Gastrocnemius medialis (tissue), 4 donors: ENCODE results near the gene PTPN11. TPM values are rescaled to one million over a fixed set of nuclear protein-coding genes. Genes with fewer than 3 reads are reported as not detected.
"Not testable (repeated sequence)": the region's sequence is repeated elsewhere in the genome, so short reads cannot be mapped to it uniquely, and the experiment has no call there.

Experiments
- ATAC-seq, 2 donors: fragments of 150-250 bp; one replicate each; pipeline ENCODE4 v1.9.1; 2016
- DNase-seq, 2 donors: peaks; one replicate each; pipeline ENCODE4 v3.0.0-alpha.2; 2019
- H3K27ac ChIP-seq, 4 donors: fragments of 200-600 bp; sonication (generic); 1 replicate in 1 of 4; 2 replicates in 3 of 4; pipeline ENCODE4 v1.5.1; 2016 to 2018; ENCODE audit warnings: mild to moderate bottlenecking in 2 of 4, moderate library complexity in 1 of 4
- H3K27me3 ChIP-seq, 3 donors: fragments of 200-600 bp; sonication (generic) in 2 of 3; 1 replicate in 1 of 3; 2 replicates in 2 of 3; pipeline versions ENCODE4 v1.5.1 to v1.6.0; 2016 to 2019; ENCODE audit warnings: mild to moderate bottlenecking in 1 of 3, moderate library complexity in 1 of 3
- H3K36me3 ChIP-seq, 2 donors: fragments of 200-600 bp; sonication (generic) in 1 of 2; one replicate each; pipeline ENCODE4 v1.5.1; 2017 to 2018
- H3K4me1 ChIP-seq, 2 donors: fragments of 200-600 bp; sonication (generic) in 1 of 2; one replicate each; pipeline ENCODE4 v1.5.1; 2016 to 2017; ENCODE audit warnings: mild to moderate bottlenecking in 2 of 2
- H3K4me3 ChIP-seq, 4 donors: fragments of 200-600 bp; sonication (generic) in 3 of 4; 1 replicate in 1 of 4; 2 replicates in 3 of 4; pipeline ENCODE4 v1.5.1; 2016 to 2019; ENCODE audit warnings: mild to moderate bottlenecking in 2 of 4
- H3K9me3 ChIP-seq, 3 donors: fragments of 200-600 bp; sonication (generic) in 2 of 3; 1 replicate in 1 of 3; 2 replicates in 2 of 3; pipeline ENCODE4 v1.5.1; 2016 to 2019
- CTCF ChIP-seq, 5 experiments: fragments of 450-650 bp in 3 of 5; fragments of 200-600 bp in 2 of 5; sonication (generic) in 2 of 5; IDR thresholded peaks in 4 of 5; conservative IDR thresholded peaks in 1 of 5; 1 replicate in 4 of 5; 2 replicates in 1 of 5; pipeline ENCODE4 v1.5.1; 2016 to 2019; ENCODE audit warnings: antibody characterized with exemption in 5 of 5, mild to moderate bottlenecking in 3 of 5, moderate library complexity in 3 of 5
- POLR2A ChIP-seq, 2 donors: fragments of 450-650 bp; IDR thresholded peaks; one replicate each; pipeline ENCODE4 v1.6.1; 2017; ENCODE audit warnings: antibody characterized with exemption in 2 of 2, mild to moderate bottlenecking in 2 of 2, moderate library complexity in 2 of 2
- in situ Hi-C, 4 donors: fragments of 200-750 bp; cut with MboI; loops; one replicate each; pipeline versions ENCODE4 v1.15.0 to v1.8.0; 2017; ENCODE audit warnings: low sequenced_read_pairs in 4 of 4
- intact Hi-C: fragments of 100-400 bp; cut with DNase I; formaldehyde crosslinking; loops from one replicate; pipeline ENCODE4 v1.15.1; 2023; ENCODE audit warnings: low total_unique reads
- total RNA-seq, 4 donors: library from RNA; depleted of rRNA; stranded (reverse); fragments of >200 nt; gene quantifications; one replicate each; pipeline versions ENCODE4 v1.1.0 to v1.2.3, GENCODE V29; 2016

The PTPN11 gene
- total RNA-seq, 4 donors from 2014 or later, result 112 to 235 (median 163) TPM

- Histone ChIP-seq H3K27ac (no peak overlapping the region), H3K27me3 (no peaks in the 10 kb centered on the region)
Observed at GRCh38 chr12:112443916-112444315, 25.2 kb downstream of the PTPN11 start.

GRCh38 chr12:112446008-112446725, 27.4 kb downstream of the PTPN11 start:
- DNase-seq, result no peak
- Histone ChIP-seq H3K36me3 (peaks cover 0 to 50% of the 10 kb centered on the region in 2 donors), H3K9me3 (no peaks in the 10 kb centered on the region), H3K4me3 (no peak overlapping the region), H3K27me3 (no peaks in the 10 kb centered on the region), H3K4me1 (peaks cover 4 to 5% of the 10 kb centered on the region in 2 donors), H3K27ac (no peak overlapping the region)
- intact Hi-C loops (no loop called here), in situ Hi-C loops (no loop called here)
- TF ChIP-seq POLR2A (IDR thresholded peaks at IDR 0.05), result no peak
- no peak for TF ChIP-seq CTCF (IDR thresholded peaks at IDR 0.05 in 4 of 5, conservative IDR thresholded peaks at IDR 0.05 in 1 of 5)
- no peak for ATAC-seq

More at GRCh38 chr12:112443916-112444315, 25.2 kb downstream of the PTPN11 start:
- ATAC-seq, result no peak
- H3K36me3 ChIP-seq, result peaks cover 0 to 27% of the 10 kb centered on the region in 2 donors
- no peaks in the 10 kb centered on the region for H3K9me3 ChIP-seq
- H3K4me1 ChIP-seq, result peaks cover 4 to 5% of the 10 kb centered on the region in 2 donors
- H3K4me3 ChIP-seq, result no peak overlapping the region
- in situ Hi-C loops, result no loop called here
- intact Hi-C loops, result no loop called here
- no peak for DNase-seq
- TF ChIP-seq POLR2A (IDR thresholded peaks at IDR 0.05) (no peak), CTCF (IDR thresholded peaks at IDR 0.05 in 4 of 5, conservative IDR thresholded peaks at IDR 0.05 in 1 of 5) (no peak)

GRCh38 chr12:112447106-112447505, 28.4 kb downstream of the PTPN11 start:
- intact Hi-C loops (no loop called here), in situ Hi-C loops (no loop called here)
- Histone ChIP-seq H3K27ac (no peak overlapping the region), H3K4me1 (peaks cover 4 to 5% of the 10 kb centered on the region in 2 donors), H3K9me3 (no peaks in the 10 kb centered on the region), H3K36me3 (peaks cover 0 to 58% of the 10 kb centered on the region in 2 donors), H3K27me3 (no peaks in the 10 kb centered on the region), H3K4me3 (no peak overlapping the region)
- ATAC-seq (no peak), DNase-seq (no peak)
- TF ChIP-seq POLR2A (IDR thresholded peaks at IDR 0.05), result no peak
- no peak for TF ChIP-seq CTCF (IDR thresholded peaks at IDR 0.05 in 4 of 5, conservative IDR thresholded peaks at IDR 0.05 in 1 of 5)

DNA sequence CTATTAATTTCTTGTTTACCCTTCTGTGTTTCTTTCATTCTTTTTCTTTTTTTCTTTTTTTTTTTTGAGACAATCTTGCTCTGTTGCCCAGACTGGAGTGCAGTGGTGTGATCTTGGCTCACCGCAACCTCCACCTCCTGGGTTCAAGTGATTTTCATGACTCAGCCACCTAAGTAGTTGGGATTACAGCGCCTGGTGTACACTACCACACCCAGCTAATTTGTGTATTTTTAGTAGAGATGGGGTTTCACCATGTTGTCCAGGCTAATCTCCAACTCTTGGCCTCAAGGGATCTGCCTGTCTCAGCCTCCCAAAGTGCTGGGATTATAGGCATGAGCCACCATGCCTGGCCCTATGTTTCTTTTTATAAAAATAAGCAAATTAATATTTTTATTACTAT, 29.4 kb downstream of the PTPN11 start:
- in situ Hi-C loops, H3K4me3 ChIP-seq, H3K9me3 ChIP-seq, H3K4me1 ChIP-seq, H3K27me3 ChIP-seq, intact Hi-C loops: not testable (repeated sequence)
- DNase-seq (peak; percentile 4 to 16), ATAC-seq (peak; percentile 47 to 49)
- Histone ChIP-seq H3K27ac (peak overlapping the region in 1 of 4 donors; percentile 12), H3K36me3 (peaks cover 0 to 61% of the 10 kb centered on the region in 2 donors)

- Histone ChIP-seq H3K4me3 (no peak overlapping the region), H3K27ac (no peak overlapping the region), H3K9me3 (no peaks in the 10 kb centered on the region), H3K36me3 (peaks cover 0 to 87% of the 10 kb centered on the region in 2 donors), H3K4me1 (peaks cover 4 to 5% of the 10 kb centered on the region in 2 donors), H3K27me3 (no peaks in the 10 kb centered on the region)
- DNase-seq (no peak), ATAC-seq (no peak)
- TF ChIP-seq POLR2A (IDR thresholded peaks at IDR 0.05), result no peak
- no peak for TF ChIP-seq CTCF (IDR thresholded peaks at IDR 0.05 in 4 of 5, conservative IDR thresholded peaks at IDR 0.05 in 1 of 5)
- intact Hi-C loops, result no loop called here
- in situ Hi-C loops, result no loop called here
Observed at GRCh38 chr12:112450725-112451124, 32.0 kb downstream of the PTPN11 start.
